Measurements from ENCODE around the gene CX3CR1.

CX3CR1 gene

DNA sequence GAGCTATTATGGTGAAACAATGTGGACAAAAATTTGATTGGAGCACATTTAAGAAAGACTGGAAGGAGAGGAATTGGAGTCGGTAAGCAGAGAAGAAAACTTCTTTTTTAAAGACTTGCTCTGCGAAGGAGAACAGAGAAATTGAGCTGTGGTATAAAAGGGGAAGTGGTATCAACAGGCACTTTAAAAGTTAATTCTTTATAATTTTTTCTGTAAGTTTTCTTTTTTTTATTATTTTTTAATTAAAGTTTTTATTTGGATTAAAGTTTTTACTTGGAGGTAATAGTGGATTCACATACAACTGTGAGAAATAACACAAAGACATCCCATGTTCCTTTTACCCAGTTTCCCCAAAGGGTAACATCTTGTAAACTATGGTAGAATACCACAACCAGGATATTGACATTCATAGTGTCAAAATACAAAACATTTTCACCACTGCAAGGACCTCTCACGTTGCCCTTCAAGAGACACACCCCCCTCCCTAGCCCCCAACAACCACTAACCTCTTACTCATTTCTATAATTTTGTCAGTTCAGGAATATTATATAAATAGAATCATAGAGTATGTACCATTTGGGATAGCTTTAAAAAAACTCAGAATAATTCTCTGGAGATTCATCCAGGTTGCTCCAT is 53.6 kb downstream of the CX3CR1 start:
- DNase-seq (ENCODE audit: low read depth in 2 of 3, low spot score in 1 of 3): no peak

GRCh38 chr3:39224288-39224687 is 55.5 kb downstream of the CX3CR1 start:
- no peak for DNase-seq (ENCODE audit: low read depth in 2 of 3, low spot score in 1 of 3)

DNA sequence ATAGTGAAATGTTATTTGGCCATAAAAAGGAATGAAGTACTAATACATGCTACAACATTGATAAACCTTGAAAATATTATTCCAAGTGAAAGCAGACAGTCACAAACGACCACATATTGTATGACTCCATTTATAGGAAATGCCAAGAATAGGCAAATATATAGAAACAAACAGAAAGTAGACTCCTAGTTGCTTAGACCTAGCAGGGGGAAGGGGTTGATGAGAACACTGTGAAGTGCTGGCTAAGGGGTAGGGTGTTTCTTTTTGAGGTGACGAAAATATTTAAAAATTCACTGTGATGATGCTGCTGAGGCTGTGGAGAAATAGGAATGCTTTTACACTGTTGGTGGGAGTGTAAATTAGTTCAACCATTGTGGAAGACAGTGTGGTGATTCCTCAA is 56.9 kb downstream of the CX3CR1 start:
- DNase-seq (ENCODE audit: low read depth in 2 of 3, low spot score in 1 of 3): no peak

GRCh38 chr3:39222462-39222861 is 57.4 kb downstream of the CX3CR1 start:
- no peak for DNase-seq (ENCODE audit: low read depth in 2 of 3, low spot score in 1 of 3)

DNA sequence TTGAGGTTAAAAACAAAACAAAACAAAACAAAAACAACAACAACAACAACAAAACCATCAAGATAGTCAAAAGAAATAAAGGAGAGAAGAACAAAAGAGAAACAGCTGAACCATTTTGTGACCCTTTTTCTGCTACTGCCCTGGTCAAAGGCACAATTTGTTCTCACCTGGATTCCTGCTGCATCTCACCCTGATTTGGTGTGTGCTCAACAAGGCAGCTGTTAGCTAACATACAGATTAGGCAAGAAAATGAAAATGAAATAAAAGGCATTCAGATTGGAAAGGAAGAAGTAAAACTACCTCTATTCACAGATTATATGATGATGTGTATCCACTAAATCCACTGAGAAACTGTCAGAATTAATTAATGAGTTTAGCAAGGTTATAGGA is 58.7 kb downstream of the CX3CR1 start:
- no peak for DNase-seq (ENCODE audit: low read depth in 2 of 3, low spot score in 1 of 3)

GRCh38 chr3:39220407-39221140 is 59.3 kb downstream of the CX3CR1 start:
- DNase-seq (ENCODE audit: low read depth in 2 of 3, low spot score in 1 of 3): no peak

GRCh38 chr3:39219702-39220101 is 60.1 kb downstream of the CX3CR1 start:
- DNase-seq (ENCODE audit: low read depth in 2 of 3, low spot score in 1 of 3): no peak

GRCh38 chr3:39216176-39216790 is 63.6 kb downstream of the CX3CR1 start:
- no peak for DNase-seq (ENCODE audit: low read depth in 2 of 3, low spot score in 1 of 3)

DNA sequence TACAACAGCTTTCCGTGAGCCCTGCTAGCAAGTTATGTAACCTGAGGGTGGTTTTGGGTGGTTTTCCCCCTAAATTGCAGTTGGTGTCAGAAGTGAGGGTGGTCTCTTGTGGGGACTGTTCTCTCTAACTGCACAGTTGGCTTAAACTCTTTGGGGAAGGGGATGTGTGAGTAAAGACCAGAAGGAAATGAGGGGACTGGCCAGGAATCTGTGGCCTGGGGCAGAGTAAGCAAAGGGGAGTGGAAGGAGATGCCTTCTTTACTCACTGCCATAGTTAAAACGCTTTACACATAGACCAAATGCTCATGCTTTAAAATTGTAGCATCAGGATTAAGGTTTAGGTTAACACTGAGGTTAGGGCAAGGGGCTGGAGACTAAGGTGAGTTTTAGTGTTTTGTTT is 66.2 kb downstream of the CX3CR1 start:
- DNase-seq (ENCODE audit: low read depth in 2 of 3, low spot score in 1 of 3): no peak
